ENCODE data around the gene PEF1.

Gene PEF1

GRCh38 chr1:31675161-31675560, 30.5 kb upstream of the PEF1 start:
- ChIA-PET CTCF (interaction anchor here (1.2 kb wide), 2 partner anchors 8 to 30 kb away, joined by 3 to 5 read pairs; partner anchors contain the start of gene COL16A1), POLR2A (interaction anchor here (0.6 kb wide), 1 partner anchor 38 kb away, joined by 6 read pairs; no protein-coding TSS in a partner anchor)
- TF ChIP-seq CTCF (IDR thresholded peaks at IDR 0.05; ENCODE audit: control extremely low read depth, extremely low read depth, low read depth, missing control alignments), result no peak
- no peak for DNase-seq (ENCODE audit: extremely low spot score)

GRCh38 chr1:31674626-31675025, 29.9 kb upstream of the PEF1 start:
- ChIA-PET POLR2A (no interaction called here), CTCF (interaction anchor here (1.2 kb wide), 1 partner anchor 9 kb away, joined by 3 read pairs; no protein-coding TSS in a partner anchor)
- DNase-seq (ENCODE audit: extremely low spot score), result no peak
- no peak for TF ChIP-seq CTCF (IDR thresholded peaks at IDR 0.05; ENCODE audit: control extremely low read depth, extremely low read depth, low read depth, missing control alignments)

GRCh38 chr1:31673433-31673832, 28.8 kb upstream of the PEF1 start:
- TF ChIP-seq CTCF (IDR thresholded peaks at IDR 0.05; ENCODE audit: control extremely low read depth, extremely low read depth, low read depth, missing control alignments), result no peak
- DNase-seq (ENCODE audit: extremely low spot score), result no peak
- ChIA-PET CTCF (no interaction called here), POLR2A (no interaction called here)

GRCh38 chr1:31672986-31673385, 28.3 kb upstream of the PEF1 start:
- TF ChIP-seq CTCF (IDR thresholded peaks at IDR 0.05; ENCODE audit: control extremely low read depth, extremely low read depth, low read depth, missing control alignments), result no peak
- DNase-seq (ENCODE audit: extremely low spot score), result no peak
- CTCF ChIA-PET, result no interaction called here
- POLR2A ChIA-PET, result no interaction called here

GRCh38 chr1:31671561-31672201, 27.0 kb upstream of the PEF1 start:
- ChIA-PET POLR2A (interaction anchor here (0.8 kb wide), 1 partner anchor 34 kb away, joined by 3 read pairs; no protein-coding TSS in a partner anchor), CTCF (interaction anchor here (1.3 to 2.6 kb wide), 3 partner anchors 12 to 118 kb away, joined by 3 to 8 read pairs (median 5); partner anchors contain the start of gene COL16A1)
- no peak for DNase-seq (ENCODE audit: extremely low spot score)
- no peak for TF ChIP-seq CTCF (IDR thresholded peaks at IDR 0.05; ENCODE audit: control extremely low read depth, extremely low read depth, low read depth, missing control alignments)

GRCh38 chr1:31671147-31671546, 26.5 kb upstream of the PEF1 start:
- ChIA-PET POLR2A (no interaction called here), CTCF (interaction anchor here (1.3 to 2.6 kb wide), 3 partner anchors 13 to 118 kb away, joined by 3 to 8 read pairs (median 5); partner anchors contain the start of gene COL16A1)
- DNase-seq (ENCODE audit: extremely low spot score), result no peak
- no peak for TF ChIP-seq CTCF (IDR thresholded peaks at IDR 0.05; ENCODE audit: control extremely low read depth, extremely low read depth, low read depth, missing control alignments)
